ENCODE results near the gene RPS15. TPM values are rescaled to one million over a fixed set of nuclear protein-coding genes. Genes with fewer than 3 reads are reported as not detected.

RPS15 gene
- total RNA-seq, 1 donor from 2014 or later, result 3,178 TPM

- Histone ChIP-seq H3K27me3 (ENCODE audit: control insufficient read depth, insufficient read depth, low read length) (no peaks in the 10 kb centered on the region), H3K36me3 (ENCODE audit: control insufficient read depth, insufficient read depth, low read length) (no peaks in the 10 kb centered on the region), H3K4me3 (ENCODE audit: low read depth, low read length) (peak within 1 kb of the TSS; percentile 64)
- no peak for DNase-seq (ENCODE audit: low read depth)
- TF ChIP-seq CTCF (IDR thresholded peaks at IDR 0.05; ENCODE audit: insufficient read depth, low read length, poor library complexity, severe bottlenecking), result peak; percentile 7
Measured at GRCh38 chr19:1401138-1401888, 36.9 kb upstream of the RPS15 start, which contains the start of gene GAMT. TSS of gene GAMT (minus strand) at chr19:1401542. CDS start at chr19:1401476, 66 bp downstream.

- Histone ChIP-seq H3K4me3 (ENCODE audit: low read depth, low read length) (peak overlapping the region; percentile 64), H3K27me3 (ENCODE audit: control insufficient read depth, insufficient read depth, low read length) (no peaks in the 10 kb centered on the region), H3K36me3 (ENCODE audit: control insufficient read depth, insufficient read depth, low read length) (no peaks in the 10 kb centered on the region)
- TF ChIP-seq CTCF (IDR thresholded peaks at IDR 0.05; ENCODE audit: insufficient read depth, low read length, poor library complexity, severe bottlenecking), result no peak
- DNase-seq (ENCODE audit: low read depth), result no peak
Measured at GRCh38 chr19:1401889-1402217, 36.3 kb upstream of the RPS15 start.

GRCh38 chr19:1402411-1403070 is 35.7 kb upstream of the RPS15 start:
- TF ChIP-seq CTCF (IDR thresholded peaks at IDR 0.05; ENCODE audit: insufficient read depth, low read length, poor library complexity, severe bottlenecking), result no peak
- Histone ChIP-seq H3K27me3 (ENCODE audit: control insufficient read depth, insufficient read depth, low read length) (no peaks in the 10 kb centered on the region), H3K36me3 (ENCODE audit: control insufficient read depth, insufficient read depth, low read length) (no peaks in the 10 kb centered on the region), H3K4me3 (ENCODE audit: low read depth, low read length) (no peak overlapping the region)
- no peak for DNase-seq (ENCODE audit: low read depth)

- TF ChIP-seq CTCF (IDR thresholded peaks at IDR 0.05; ENCODE audit: insufficient read depth, low read length, poor library complexity, severe bottlenecking), result peak; percentile 43
- peaks cover 1% of the 10 kb centered on the region for H3K36me3 ChIP-seq (ENCODE audit: control insufficient read depth, insufficient read depth, low read length)
- H3K27me3 ChIP-seq (ENCODE audit: control insufficient read depth, insufficient read depth, low read length), result no peaks in the 10 kb centered on the region
- peak; percentile 82 for DNase-seq (ENCODE audit: low read depth)
- H3K4me3 ChIP-seq (ENCODE audit: low read depth, low read length), result peak overlapping the region; percentile 41
Measured at GRCh38 chr19:1406774-1407527, 31.2 kb upstream of the RPS15 start.

GRCh38 chr19:1407528-1408299 is 30.5 kb upstream of the RPS15 start, which contains the start of gene DAZAP1:
TSS of gene DAZAP1 (plus strand) at chr19:1407586. CDS start at chr19:1407774, 188 bp downstream.
- TF ChIP-seq CTCF (IDR thresholded peaks at IDR 0.05; ENCODE audit: insufficient read depth, low read length, poor library complexity, severe bottlenecking), result no peak
- peaks cover 1% of the 10 kb centered on the region for H3K36me3 ChIP-seq (ENCODE audit: control insufficient read depth, insufficient read depth, low read length)
- H3K27me3 ChIP-seq (ENCODE audit: control insufficient read depth, insufficient read depth, low read length), result no peaks in the 10 kb centered on the region
- no peak for DNase-seq (ENCODE audit: low read depth)
- peak within 1 kb of the TSS; percentile 69 for H3K4me3 ChIP-seq (ENCODE audit: low read depth, low read length)

All from kidney epithelial cell (primary cell).